Adrenal gland (tissue), 5 donors: ENCODE measurements around the gene FBXO8.

Source experiments
- POLR2A ChIP-seq, 2 donors: fragments of 450-650 bp; IDR thresholded peaks; one replicate each; pipeline ENCODE4 v1.6.1; 2017; ENCODE audit warnings: antibody characterized with exemption in 2 of 2, mild to moderate bottlenecking in 2 of 2, moderate library complexity in 1 of 2
- TF ChIP-seq, protein P1 (sequence below), 6 experiments: fragments of 450-650 bp in 4 of 6; fragments of 200-600 bp in 2 of 6; sonication (generic) in 1 of 6; IDR thresholded peaks; 1 replicate in 5 of 6; 2 replicates in 1 of 6; pipeline versions ENCODE4 v1.5.1 to v1.8.0; 2016 to 2021; ENCODE audit warnings: antibody characterized with exemption in 6 of 6, mild to moderate bottlenecking in 2 of 6, moderate library complexity in 1 of 6
- donor health status: DM: no; HTN: no; CAD: no.

DNA sequence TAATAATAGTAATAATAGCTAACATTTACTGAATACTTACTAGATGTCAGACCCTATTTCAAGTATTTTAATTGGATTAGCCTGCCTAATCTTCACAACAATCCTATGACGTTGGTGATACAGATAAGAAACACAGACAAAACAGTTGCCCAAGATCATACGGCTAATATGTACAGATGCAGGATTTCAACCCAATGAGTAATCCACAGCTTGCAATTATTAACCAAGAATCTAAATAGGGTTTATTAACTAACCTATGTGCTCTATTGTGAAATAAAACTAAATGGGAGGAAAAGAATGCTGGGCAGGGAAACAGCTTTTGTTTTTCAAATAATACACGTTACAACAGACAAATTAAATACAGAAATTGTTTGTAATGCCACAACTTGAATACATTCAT lies 23.4 kb downstream of the FBXO8 start:
- no peak for TF ChIP-seq POLR2A (IDR thresholded peaks at IDR 0.05)
- TF ChIP-seq, protein P1, sequence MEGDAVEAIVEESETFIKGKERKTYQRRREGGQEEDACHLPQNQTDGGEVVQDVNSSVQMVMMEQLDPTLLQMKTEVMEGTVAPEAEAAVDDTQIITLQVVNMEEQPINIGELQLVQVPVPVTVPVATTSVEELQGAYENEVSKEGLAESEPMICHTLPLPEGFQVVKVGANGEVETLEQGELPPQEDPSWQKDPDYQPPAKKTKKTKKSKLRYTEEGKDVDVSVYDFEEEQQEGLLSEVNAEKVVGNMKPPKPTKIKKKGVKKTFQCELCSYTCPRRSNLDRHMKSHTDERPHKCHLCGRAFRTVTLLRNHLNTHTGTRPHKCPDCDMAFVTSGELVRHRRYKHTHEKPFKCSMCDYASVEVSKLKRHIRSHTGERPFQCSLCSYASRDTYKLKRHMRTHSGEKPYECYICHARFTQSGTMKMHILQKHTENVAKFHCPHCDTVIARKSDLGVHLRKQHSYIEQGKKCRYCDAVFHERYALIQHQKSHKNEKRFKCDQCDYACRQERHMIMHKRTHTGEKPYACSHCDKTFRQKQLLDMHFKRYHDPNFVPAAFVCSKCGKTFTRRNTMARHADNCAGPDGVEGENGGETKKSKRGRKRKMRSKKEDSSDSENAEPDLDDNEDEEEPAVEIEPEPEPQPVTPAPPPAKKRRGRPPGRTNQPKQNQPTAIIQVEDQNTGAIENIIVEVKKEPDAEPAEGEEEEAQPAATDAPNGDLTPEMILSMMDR (IDR thresholded peaks at IDR 0.05), result no peak
